Measurements from ENCODE around the gene VTA1.

DNA sequence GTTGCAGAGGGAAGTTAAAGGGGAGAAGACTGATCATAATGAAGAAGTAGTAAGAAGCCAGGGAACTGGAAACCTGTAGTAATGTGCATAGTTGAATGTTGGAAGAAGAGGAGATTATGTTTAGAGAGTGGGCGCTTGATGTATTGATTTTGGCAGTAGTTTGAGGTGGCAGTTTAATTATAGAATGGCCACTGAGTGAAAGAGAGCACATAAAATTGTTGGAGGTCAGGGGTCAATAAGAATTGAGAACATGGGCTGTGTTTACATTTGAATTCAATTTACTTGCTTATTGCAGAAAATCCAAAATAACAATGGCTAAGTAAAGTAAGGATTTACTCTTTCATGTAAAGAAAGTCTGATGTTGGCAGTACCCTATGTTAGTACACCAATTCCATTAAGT lies 15.7 kb downstream of the VTA1 start:
- TF ChIP-seq, protein P1, sequence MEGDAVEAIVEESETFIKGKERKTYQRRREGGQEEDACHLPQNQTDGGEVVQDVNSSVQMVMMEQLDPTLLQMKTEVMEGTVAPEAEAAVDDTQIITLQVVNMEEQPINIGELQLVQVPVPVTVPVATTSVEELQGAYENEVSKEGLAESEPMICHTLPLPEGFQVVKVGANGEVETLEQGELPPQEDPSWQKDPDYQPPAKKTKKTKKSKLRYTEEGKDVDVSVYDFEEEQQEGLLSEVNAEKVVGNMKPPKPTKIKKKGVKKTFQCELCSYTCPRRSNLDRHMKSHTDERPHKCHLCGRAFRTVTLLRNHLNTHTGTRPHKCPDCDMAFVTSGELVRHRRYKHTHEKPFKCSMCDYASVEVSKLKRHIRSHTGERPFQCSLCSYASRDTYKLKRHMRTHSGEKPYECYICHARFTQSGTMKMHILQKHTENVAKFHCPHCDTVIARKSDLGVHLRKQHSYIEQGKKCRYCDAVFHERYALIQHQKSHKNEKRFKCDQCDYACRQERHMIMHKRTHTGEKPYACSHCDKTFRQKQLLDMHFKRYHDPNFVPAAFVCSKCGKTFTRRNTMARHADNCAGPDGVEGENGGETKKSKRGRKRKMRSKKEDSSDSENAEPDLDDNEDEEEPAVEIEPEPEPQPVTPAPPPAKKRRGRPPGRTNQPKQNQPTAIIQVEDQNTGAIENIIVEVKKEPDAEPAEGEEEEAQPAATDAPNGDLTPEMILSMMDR (IDR thresholded peaks at IDR 0.05): no peak
- no peak for TF ChIP-seq EZH2 (IDR thresholded peaks at IDR 0.05; ENCODE audit: borderline replicate concordance, insufficient read depth, low read depth, low read length, poor library complexity, severe bottlenecking)
